Body of pancreas (tissue), 4 donors: ENCODE measurements around the gene VTA1. TPM values are rescaled to one million over a fixed set of nuclear protein-coding genes. Genes with fewer than 3 reads are reported as not detected.
"Not testable (repeated sequence)": the region's sequence is repeated elsewhere in the genome, so short reads cannot be mapped to it uniquely, and the experiment has no call there.

Experiments used
- ATAC-seq: fragments of 150-250 bp; one replicate; pipeline ENCODE4 v1.9.1; 2016
- DNase-seq, 4 donors: peaks; one replicate each; pipeline ENCODE4 v3.0.0-alpha.2; 2019
- H3K27ac ChIP-seq, 4 donors: fragments of 200-600 bp; sonication (generic); 1 replicate in 3 of 4; 2 replicates in 1 of 4; pipeline versions ENCODE4 v1.5.1 to v1.6.1; 2016 to 2019; ENCODE audit warnings: mild to moderate bottlenecking in 1 of 4, mixed read lengths in 1 of 4, moderate library complexity in 1 of 4
- H3K27me3 ChIP-seq, 2 donors: fragments of 200-600 bp; sonication (generic); one replicate each; pipeline ENCODE4 v1.6.0; 2016; ENCODE audit warnings: mild to moderate bottlenecking in 1 of 2
- H3K36me3 ChIP-seq, 2 donors: fragments of 200-600 bp; sonication (generic); replicated peaks in 1 of 2; 2 replicates each; pipeline ENCODE4 v1.5.1; 2016; ENCODE audit warnings: low read depth in 2 of 2; ENCODE audit not compliant: insufficient read depth in 1 of 2
- H3K4me1 ChIP-seq: fragments of 200-600 bp; sonication (generic); one replicate; pipeline ENCODE4 v1.6.0; 2016
- H3K4me3 ChIP-seq, 2 donors: fragments of 200-600 bp; sonication (generic); 1 replicate in 1 of 2; 2 replicates in 1 of 2; pipeline ENCODE4 v1.5.1; 2016 to 2019
- H3K9me3 ChIP-seq, 3 donors: fragments of 200-600 bp; sonication (generic); 1 replicate in 2 of 3; 2 replicates in 1 of 3; pipeline ENCODE4 v1.5.1; 2016
- POLR2A ChIP-seq, 3 donors: fragments of 450-650 bp; IDR thresholded peaks; one replicate each; pipeline ENCODE4 v1.6.1; 2016; ENCODE audit warnings: antibody characterized with exemption in 3 of 3, mild to moderate bottlenecking in 2 of 3
- WGBS, 2 donors: methylation state at CpG; one replicate each; pipeline ENCODE4 v1.1.5; 2017; 5-methylcytosine and 5-hydroxymethylcytosine counted together
- intact Hi-C: fragments of 100-400 bp; cut with DNase I; formaldehyde crosslinking; loops from one replicate; pipeline ENCODE4 v1.15.1; 2023
- total RNA-seq, 2 donors: library from RNA; depleted of rRNA; stranded (reverse); fragments of >200 nt; gene quantifications; one replicate each; pipeline ENCODE4 v1.1.0, GENCODE V29; 2016
- TF ChIP-seq, protein P1 (sequence below), 7 experiments: fragments of 450-650 bp in 4 of 7; fragments of 200-600 bp in 3 of 7; sonication (generic) in 3 of 7; IDR thresholded peaks; one replicate each; pipeline ENCODE4 v1.5.1; 2016 to 2019; ENCODE audit warnings: antibody characterized with exemption in 7 of 7

The VTA1 gene
- total RNA-seq, 2 donors from 2014 or later: 5.9 to 11.9 TPM

DNA sequence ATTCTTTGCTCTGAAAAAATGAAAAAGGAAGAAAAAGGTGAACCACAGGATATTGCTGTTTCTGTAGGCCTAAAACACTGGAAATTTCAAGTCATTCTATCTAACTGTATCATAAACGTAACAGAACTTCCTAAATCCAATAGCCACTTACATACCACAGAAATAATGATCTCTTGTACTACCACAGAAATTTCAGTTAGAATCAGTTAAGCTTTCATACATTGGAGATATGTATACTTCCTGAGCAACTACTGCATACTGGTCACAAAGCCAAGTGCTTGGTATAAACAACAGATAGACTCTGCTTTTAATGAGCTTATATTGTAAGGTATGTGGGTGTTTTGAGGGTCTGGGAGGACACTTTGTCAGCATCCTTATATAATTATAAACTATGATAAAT is 38.6 kb downstream of the VTA1 start:
- WGBS, 2 donors: 79 to 93% methylated on average over 1 of the region's 1 CpG
- no peaks in the 10 kb centered on the region for H3K4me1 ChIP-seq
- no peak overlapping the region for H3K27ac ChIP-seq
- H3K27me3 ChIP-seq: no peaks in the 10 kb centered on the region
- H3K36me3 ChIP-seq: no peaks in the 10 kb centered on the region
- no peak for ATAC-seq
- H3K9me3 ChIP-seq: no peaks in the 10 kb centered on the region
- no peak overlapping the region for H3K4me3 ChIP-seq
- TF ChIP-seq POLR2A (IDR thresholded peaks at IDR 0.05): no peak
- TF ChIP-seq, protein P1, sequence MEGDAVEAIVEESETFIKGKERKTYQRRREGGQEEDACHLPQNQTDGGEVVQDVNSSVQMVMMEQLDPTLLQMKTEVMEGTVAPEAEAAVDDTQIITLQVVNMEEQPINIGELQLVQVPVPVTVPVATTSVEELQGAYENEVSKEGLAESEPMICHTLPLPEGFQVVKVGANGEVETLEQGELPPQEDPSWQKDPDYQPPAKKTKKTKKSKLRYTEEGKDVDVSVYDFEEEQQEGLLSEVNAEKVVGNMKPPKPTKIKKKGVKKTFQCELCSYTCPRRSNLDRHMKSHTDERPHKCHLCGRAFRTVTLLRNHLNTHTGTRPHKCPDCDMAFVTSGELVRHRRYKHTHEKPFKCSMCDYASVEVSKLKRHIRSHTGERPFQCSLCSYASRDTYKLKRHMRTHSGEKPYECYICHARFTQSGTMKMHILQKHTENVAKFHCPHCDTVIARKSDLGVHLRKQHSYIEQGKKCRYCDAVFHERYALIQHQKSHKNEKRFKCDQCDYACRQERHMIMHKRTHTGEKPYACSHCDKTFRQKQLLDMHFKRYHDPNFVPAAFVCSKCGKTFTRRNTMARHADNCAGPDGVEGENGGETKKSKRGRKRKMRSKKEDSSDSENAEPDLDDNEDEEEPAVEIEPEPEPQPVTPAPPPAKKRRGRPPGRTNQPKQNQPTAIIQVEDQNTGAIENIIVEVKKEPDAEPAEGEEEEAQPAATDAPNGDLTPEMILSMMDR (IDR thresholded peaks at IDR 0.05): no peak
- intact Hi-C loops: no loop called here
- DNase-seq: no peak

DNA sequence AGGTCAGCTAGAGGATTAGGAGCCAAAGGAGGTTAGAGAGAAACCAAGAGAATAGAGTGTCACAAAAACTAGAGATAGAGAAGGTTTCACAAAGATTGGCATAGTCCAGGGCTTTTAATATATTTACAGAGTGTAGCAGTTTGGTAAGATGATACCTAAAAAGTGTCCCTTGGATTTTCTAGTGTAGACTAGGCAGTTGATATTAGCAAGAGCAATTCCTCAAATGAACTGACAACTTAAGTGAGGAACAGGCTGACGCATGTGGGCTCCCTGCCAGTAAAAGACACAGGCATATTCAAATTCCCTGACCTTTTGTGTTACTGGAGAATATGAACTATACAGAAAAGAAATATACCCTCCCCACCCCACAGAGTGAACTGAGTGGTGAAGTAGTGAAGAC is 40.1 kb downstream of the VTA1 start:
- TF ChIP-seq, protein P1 (IDR thresholded peaks at IDR 0.05): no peak
- TF ChIP-seq POLR2A (IDR thresholded peaks at IDR 0.05): no peak
- Histone ChIP-seq H3K27me3 (no peaks in the 10 kb centered on the region), H3K36me3 (no peaks in the 10 kb centered on the region), H3K27ac (no peak overlapping the region), H3K4me1 (no peaks in the 10 kb centered on the region), H3K4me3 (no peak overlapping the region), H3K9me3 (no peaks in the 10 kb centered on the region)
- WGBS, 2 donors: 26 to 28% methylated on average over 1 of the region's 1 CpG
- ATAC-seq (no peak), DNase-seq (peak in 3 of 4 donors; percentile 13 to 50 (median 44))
- intact Hi-C loops: no loop called here

DNA sequence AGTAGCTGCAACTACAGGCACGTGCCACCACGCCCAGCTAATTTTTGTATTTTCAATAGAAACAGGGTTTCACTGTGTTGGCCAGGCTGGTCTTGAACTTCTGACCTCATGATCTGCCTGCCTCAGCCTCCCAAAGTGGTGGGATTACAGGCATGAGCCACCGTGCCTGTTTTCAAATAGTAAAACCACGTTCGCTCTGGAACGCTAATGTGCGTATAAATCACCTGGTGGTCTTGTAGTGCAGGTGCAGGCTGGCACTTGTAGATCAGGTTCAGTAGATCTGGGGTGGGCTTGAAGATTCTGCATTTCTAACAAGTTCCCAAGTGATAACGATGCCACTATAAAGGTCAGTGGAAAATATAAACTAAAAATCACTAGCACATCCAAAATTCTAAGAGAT is 41.3 kb downstream of the VTA1 start:
- H3K27me3 ChIP-seq, ATAC-seq, H3K4me3 ChIP-seq, H3K4me1 ChIP-seq, DNase-seq, H3K36me3 ChIP-seq, intact Hi-C loops, H3K9me3 ChIP-seq, H3K27ac ChIP-seq: not testable (repeated sequence)
- 94 to 95% methylated on average over 8 of the region's 8 CpGs for WGBS, 2 donors

DNA sequence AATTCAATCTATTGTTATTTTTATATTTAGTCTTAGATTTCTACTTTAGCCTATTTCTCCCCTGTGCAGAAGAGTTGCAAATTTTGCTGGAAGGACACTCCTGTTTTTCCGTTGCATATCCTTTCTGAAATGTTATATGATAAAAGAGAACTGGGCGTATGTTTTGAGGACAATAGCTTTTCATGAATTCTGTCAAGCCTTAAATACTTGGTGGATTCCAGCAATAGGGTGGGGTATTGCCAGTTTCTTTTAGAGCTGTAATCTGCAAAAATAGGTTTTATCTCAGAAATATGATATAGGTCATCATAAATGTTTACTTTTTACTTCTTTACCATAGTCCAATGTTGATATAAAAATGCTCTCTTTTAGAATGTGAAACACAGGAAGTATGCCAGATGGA is 42.0 kb downstream of the VTA1 start:
- no peak for TF ChIP-seq POLR2A (IDR thresholded peaks at IDR 0.05)
- TF ChIP-seq, protein P1 (IDR thresholded peaks at IDR 0.05): no peak
- Histone ChIP-seq H3K9me3 (no peaks in the 10 kb centered on the region), H3K27me3 (no peaks in the 10 kb centered on the region), H3K4me3 (no peak overlapping the region), H3K27ac (no peak overlapping the region), H3K4me1 (no peaks in the 10 kb centered on the region), H3K36me3 (no peaks in the 10 kb centered on the region)
- ATAC-seq: no peak
- WGBS, 2 donors: 66 to 93% methylated on average over 2 of the region's 2 CpGs
- no peak for DNase-seq
- intact Hi-C loops: no loop called here

DNA sequence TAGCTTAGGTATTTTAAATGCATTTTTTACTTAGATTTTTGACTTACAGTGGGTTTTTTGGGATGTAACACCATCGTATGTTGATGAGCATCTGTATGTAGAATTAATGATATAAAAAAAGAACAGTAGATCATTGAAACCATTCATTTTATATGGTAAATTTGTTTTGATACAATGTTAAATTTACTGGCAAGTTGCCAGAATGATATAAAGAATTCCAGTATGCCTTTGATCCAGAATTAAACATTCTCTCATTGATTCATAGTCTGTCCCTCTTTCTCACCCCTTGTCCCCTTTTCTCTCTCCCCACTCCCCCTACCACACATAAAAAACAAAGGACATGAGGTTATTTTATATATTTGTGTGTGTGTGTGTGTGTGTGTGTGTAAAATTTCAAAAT is 45.3 kb downstream of the VTA1 start:
- intact Hi-C loops: no loop called here
- Histone ChIP-seq H3K4me1 (no peaks in the 10 kb centered on the region), H3K27me3 (no peaks in the 10 kb centered on the region), H3K27ac (no peak overlapping the region), H3K36me3 (no peaks in the 10 kb centered on the region), H3K4me3 (no peak overlapping the region), H3K9me3 (no peaks in the 10 kb centered on the region)
- no peak for TF ChIP-seq POLR2A (IDR thresholded peaks at IDR 0.05)
- TF ChIP-seq, protein P1 (IDR thresholded peaks at IDR 0.05): no peak
- DNase-seq: no peak
- ATAC-seq: no peak
- WGBS, 2 donors: 89 to 93% methylated on average over 1 of the region's 1 CpG
